GM12891 (cell line): Measurements from ENCODE around the gene ANGPTL4.

Source experiments
- POLR2A ChIP-seq: IDR thresholded peaks from 2 replicates; pipeline ENCODE4 v1.6.1; 2011; ENCODE audit warnings: low read depth, low read length, control low read depth
- POLR2AphosphoS5 ChIP-seq: IDR thresholded peaks from 2 replicates; pipeline ENCODE4 v1.6.1; 2011; ENCODE audit warnings: low read depth, low read length, control low read depth
- POU2F2 ChIP-seq: IDR thresholded peaks from 2 replicates; pipeline ENCODE4 v1.6.1; 2011; ENCODE audit warnings: low read depth, mild to moderate bottlenecking, control low read depth, low read length, moderate library complexity
- SPI1 ChIP-seq: IDR thresholded peaks from 2 replicates; pipeline ENCODE4 v1.6.1; 2011; ENCODE audit warnings: low read depth, low read length, control low read depth

DNA sequence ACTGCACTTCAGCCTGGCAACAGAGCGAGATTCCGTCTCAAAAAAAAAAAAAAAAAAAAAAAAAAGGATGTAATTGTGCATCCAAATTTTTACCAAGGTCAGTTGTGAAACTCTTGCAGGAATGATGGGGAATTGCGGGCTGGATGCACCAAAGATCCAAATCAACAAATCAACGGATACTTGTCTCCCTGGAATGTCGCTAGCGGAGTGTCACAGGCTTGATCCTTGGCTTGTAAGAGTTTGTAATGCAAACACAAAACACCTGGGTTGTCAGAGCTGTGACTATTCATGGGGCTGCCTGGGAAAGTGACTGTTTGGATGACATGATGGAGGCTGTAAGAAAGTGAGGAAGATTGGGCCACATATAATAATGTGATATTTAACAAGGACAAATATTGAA is 25.1 kb upstream of the ANGPTL4 start:
- TF ChIP-seq POLR2A (no peak), SPI1 (no peak), POLR2AphosphoS5 (no peak), POU2F2 (no peak)
